ENCODE measurements around the gene CAPG. TPM values are rescaled to one million over a fixed set of nuclear protein-coding genes. Genes with fewer than 3 reads are reported as not detected.

The CAPG gene
- total RNA-seq, 4 donors from 2014 or later, result 18.3 to 92.1 (median 45.2) TPM

DNA sequence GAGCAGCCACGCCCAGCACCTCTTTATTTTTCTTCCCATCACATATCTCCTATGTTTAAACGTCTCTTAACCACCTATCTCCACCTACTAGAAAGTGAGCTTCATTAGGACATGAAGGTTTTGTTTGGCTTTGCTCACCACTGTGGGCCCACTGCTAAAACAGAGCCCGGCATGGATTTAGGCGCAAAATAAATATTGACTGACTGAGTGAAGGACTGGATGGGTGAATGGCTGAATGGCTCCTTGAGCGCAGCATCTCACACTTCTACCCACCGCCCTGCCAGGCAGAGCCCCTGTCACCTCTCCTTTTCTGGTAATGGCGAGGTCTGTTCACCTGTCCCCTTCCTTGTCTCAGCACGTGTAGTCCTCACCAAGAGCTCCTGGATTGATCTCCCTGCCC lies 10.1 kb downstream of the CAPG start:
- no peak overlapping the region for H3K4me3 ChIP-seq
- WGBS, 2 donors (ENCODE audit: low coverage in 1 of 2), result 91 to 98% methylated on average over 8 of the region's 8 CpGs
- no peak for DNase-seq
- H3K9me3 ChIP-seq, result peaks cover 0 to 4% of the 10 kb centered on the region in 2 donors
- no peak overlapping the region for H3K27ac ChIP-seq
- intact Hi-C loops (cut with DNase I; ENCODE audit: low total_unique reads) (no loop called here), in situ Hi-C loops (cut with MboI; ENCODE audit: low pct_ligation_motif_present in 1 of 4, low pct_unique_long_range_greater_than_20kb in 1 of 4, low sequenced_read_pairs in 3 of 4) (no loop called here)
- no peaks in the 10 kb centered on the region for H3K27me3 ChIP-seq
- TF ChIP-seq POLR2A (IDR thresholded peaks at IDR 0.05) (no peak), EP300 (IDR thresholded peaks at IDR 0.05; ENCODE audit: low read depth) (no peak), POLR2AphosphoS5 (IDR thresholded peaks at IDR 0.05) (no peak)
- TF ChIP-seq, protein P1, sequence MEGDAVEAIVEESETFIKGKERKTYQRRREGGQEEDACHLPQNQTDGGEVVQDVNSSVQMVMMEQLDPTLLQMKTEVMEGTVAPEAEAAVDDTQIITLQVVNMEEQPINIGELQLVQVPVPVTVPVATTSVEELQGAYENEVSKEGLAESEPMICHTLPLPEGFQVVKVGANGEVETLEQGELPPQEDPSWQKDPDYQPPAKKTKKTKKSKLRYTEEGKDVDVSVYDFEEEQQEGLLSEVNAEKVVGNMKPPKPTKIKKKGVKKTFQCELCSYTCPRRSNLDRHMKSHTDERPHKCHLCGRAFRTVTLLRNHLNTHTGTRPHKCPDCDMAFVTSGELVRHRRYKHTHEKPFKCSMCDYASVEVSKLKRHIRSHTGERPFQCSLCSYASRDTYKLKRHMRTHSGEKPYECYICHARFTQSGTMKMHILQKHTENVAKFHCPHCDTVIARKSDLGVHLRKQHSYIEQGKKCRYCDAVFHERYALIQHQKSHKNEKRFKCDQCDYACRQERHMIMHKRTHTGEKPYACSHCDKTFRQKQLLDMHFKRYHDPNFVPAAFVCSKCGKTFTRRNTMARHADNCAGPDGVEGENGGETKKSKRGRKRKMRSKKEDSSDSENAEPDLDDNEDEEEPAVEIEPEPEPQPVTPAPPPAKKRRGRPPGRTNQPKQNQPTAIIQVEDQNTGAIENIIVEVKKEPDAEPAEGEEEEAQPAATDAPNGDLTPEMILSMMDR (IDR thresholded peaks at IDR 0.05), result no peak
- peaks cover 0 to 8% (median 2%) of the 10 kb centered on the region in 4 donors for H3K4me1 ChIP-seq
- no peaks in the 10 kb centered on the region for H3K36me3 ChIP-seq

DNA sequence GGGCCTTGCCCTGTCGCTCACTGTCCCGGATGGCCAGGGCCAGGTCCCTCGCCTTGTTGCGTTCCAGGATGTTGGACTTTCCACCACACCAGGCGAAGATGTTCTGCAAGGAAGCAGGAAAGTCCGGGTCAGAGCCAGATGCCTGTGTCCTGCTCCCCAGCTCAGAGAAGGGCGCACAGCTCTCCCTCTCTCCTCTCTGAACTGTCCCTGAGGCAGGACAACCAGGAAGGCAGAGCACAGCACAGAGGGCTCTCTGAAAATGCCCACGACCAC lies 11.0 kb downstream of the CAPG start:
- no peak overlapping the region for H3K27ac ChIP-seq
- intact Hi-C loops (cut with DNase I; ENCODE audit: low total_unique reads) (no loop called here), in situ Hi-C loops (cut with MboI; ENCODE audit: low pct_ligation_motif_present in 1 of 4, low pct_unique_long_range_greater_than_20kb in 1 of 4, low sequenced_read_pairs in 3 of 4) (no loop called here)
- DNase-seq, result no peak
- H3K4me1 ChIP-seq, result peaks cover 0 to 8% (median 2%) of the 10 kb centered on the region in 4 donors
- H3K4me3 ChIP-seq, result no peak overlapping the region
- no peaks in the 10 kb centered on the region for H3K27me3 ChIP-seq
- no peaks in the 10 kb centered on the region for H3K36me3 ChIP-seq
- 94 to 100% methylated on average over 4 to 8 of the region's 8 CpGs for WGBS, 2 donors (ENCODE audit: low coverage in 1 of 2)
- TF ChIP-seq, protein P1 (IDR thresholded peaks at IDR 0.05), result no peak
- no peak for TF ChIP-seq EP300 (IDR thresholded peaks at IDR 0.05; ENCODE audit: low read depth)
- no peak for TF ChIP-seq POLR2AphosphoS5 (IDR thresholded peaks at IDR 0.05)
- TF ChIP-seq POLR2A (IDR thresholded peaks at IDR 0.05), result no peak
- peaks cover 0 to 4% of the 10 kb centered on the region in 2 donors for H3K9me3 ChIP-seq

DNA sequence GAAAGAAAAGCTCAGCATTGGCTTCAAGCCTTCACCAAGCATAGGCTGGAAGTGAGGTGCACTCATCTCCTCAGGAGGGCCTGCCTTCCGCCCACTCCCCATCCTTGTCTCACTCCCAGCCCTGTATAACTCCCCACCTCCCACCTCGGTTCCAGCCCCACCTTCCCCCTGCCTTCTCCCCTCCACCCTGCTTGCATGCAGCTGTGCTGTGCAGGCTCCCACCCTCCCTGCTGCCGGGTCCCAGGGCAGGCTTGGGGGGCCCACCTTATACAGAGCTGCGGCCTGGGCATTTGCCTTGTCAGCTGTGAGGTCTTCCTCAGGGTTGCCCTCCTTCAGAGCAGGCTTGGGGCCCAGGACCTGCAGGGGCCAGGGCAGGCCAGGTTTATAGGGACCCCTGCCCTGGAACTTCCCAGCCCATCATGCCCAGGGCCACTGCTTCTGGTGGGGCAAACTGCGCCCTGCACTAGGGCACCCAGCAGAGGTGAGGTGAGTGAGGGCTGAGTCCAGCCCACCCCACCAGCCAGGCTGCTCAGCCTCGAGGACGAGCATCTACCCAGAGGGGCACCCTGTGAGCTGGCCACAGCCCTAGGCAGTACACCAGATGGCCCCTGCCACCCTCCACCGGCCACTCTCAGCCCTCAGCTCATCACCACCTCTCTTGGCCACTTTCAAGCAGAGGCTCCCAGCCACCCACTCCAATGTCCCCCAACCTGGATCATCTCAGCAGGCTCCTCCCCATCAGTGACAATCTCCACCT lies 11.6 kb downstream of the CAPG start:
- Histone ChIP-seq H3K27me3 (no peaks in the 10 kb centered on the region), H3K27ac (no peak overlapping the region), H3K4me1 (peaks cover 0 to 8% (median 2%) of the 10 kb centered on the region in 4 donors), H3K9me3 (no peaks in the 10 kb centered on the region), H3K36me3 (no peaks in the 10 kb centered on the region), H3K4me3 (no peak overlapping the region)
- no peak for DNase-seq
- in situ Hi-C loops (cut with MboI; ENCODE audit: low pct_ligation_motif_present in 1 of 4, low pct_unique_long_range_greater_than_20kb in 1 of 4, low sequenced_read_pairs in 3 of 4), result no loop called here
- TF ChIP-seq EP300 (IDR thresholded peaks at IDR 0.05; ENCODE audit: low read depth) (no peak), POLR2A (IDR thresholded peaks at IDR 0.05) (no peak), POLR2AphosphoS5 (IDR thresholded peaks at IDR 0.05) (no peak)
- TF ChIP-seq, protein P1 (IDR thresholded peaks at IDR 0.05), result no peak
- intact Hi-C loops (cut with DNase I; ENCODE audit: low total_unique reads), result no loop called here
- WGBS, 2 donors (ENCODE audit: low coverage in 1 of 2), result 95% methylated on average over 7 of the region's 8 CpGs; no CpG with 5 or more reads in 1 of the 2 donors

DNA sequence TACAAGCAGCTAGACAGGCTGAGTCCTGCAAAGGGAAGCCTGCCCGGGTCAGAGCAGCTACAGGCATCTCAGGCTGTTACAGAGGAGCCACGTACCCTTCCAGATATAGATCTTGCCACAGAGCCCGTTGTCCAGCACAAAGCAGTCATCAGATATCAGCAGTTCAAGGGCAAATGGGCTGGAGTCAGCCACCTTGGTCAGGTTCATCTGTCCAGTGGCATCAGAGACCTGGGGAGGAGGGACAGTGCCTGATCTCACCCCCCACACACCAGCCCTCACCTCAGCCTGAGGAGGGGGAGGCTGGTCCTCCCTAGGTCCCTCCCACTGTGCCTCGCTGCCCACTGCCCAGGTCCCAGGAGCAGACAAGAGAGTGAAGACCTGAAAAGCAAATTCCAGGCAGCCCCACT lies 12.2 kb downstream of the CAPG start:
- TF ChIP-seq EP300 (IDR thresholded peaks at IDR 0.05; ENCODE audit: low read depth) (no peak), POLR2AphosphoS5 (IDR thresholded peaks at IDR 0.05) (no peak), POLR2A (IDR thresholded peaks at IDR 0.05) (no peak)
- TF ChIP-seq, protein P1 (IDR thresholded peaks at IDR 0.05), result no peak
- no peak for DNase-seq
- Histone ChIP-seq H3K27ac (peak overlapping the region in 1 of 4 donors; percentile 66), H3K36me3 (no peaks in the 10 kb centered on the region), H3K4me3 (no peak overlapping the region), H3K27me3 (no peaks in the 10 kb centered on the region), H3K4me1 (peaks cover 0 to 8% (median 2%) of the 10 kb centered on the region in 4 donors), H3K9me3 (no peaks in the 10 kb centered on the region)
- intact Hi-C loops (cut with DNase I; ENCODE audit: low total_unique reads), result no loop called here
- in situ Hi-C loops (cut with MboI; ENCODE audit: low pct_ligation_motif_present in 1 of 4, low pct_unique_long_range_greater_than_20kb in 1 of 4, low sequenced_read_pairs in 3 of 4), result no loop called here
- 98% methylated on average over 4 of the region's 4 CpGs; no CpG with 5 or more reads in 1 of the 2 donors for WGBS, 2 donors (ENCODE audit: low coverage in 1 of 2)

All from transverse colon (tissue), 4 donors.